RWPE1 (cell line): ENCODE results near the gene ZNG1B.
"Not testable (repeated sequence)": the region's sequence is repeated elsewhere in the genome, so short reads cannot be mapped to it uniquely, and the experiment has no call there.

Source experiments
- CTCF ChIA-PET: fragments of 350-600 bp; sonication (Branson Sonifier 250); formaldehyde crosslinking; extraction: SDS; loops from one replicate; lab custom pipeline; 2021; lab: Yijun Ruan, JAX
- POLR2A ChIA-PET: fragments of 400-600 bp; formaldehyde crosslinking; extraction: SDS; loops from one replicate; lab custom pipeline; 2020; ENCODE audit warnings: antibody characterized with exemption; ENCODE audit not compliant: low non-redundant PET; lab: Yijun Ruan, JAX
- DNase-seq: peaks from one replicate; pipeline ENCODE4 v3.0.0; 2012; ENCODE audit warnings: low spot score
- H3K27ac ChIP-seq: fragments of 450-650 bp; 2 replicates; pipeline ENCODE4 v1.5.1; 2017

Gene ZNG1B

GRCh38 chr2:113476688-113477368, 39.3 kb downstream of the ZNG1B start:
- POLR2A ChIA-PET, H3K27ac ChIP-seq, CTCF ChIA-PET, DNase-seq: not testable (repeated sequence)

- DNase-seq, CTCF ChIA-PET, POLR2A ChIA-PET, H3K27ac ChIP-seq: not testable (repeated sequence)
Measured at GRCh38 chr2:113496527-113496926, 59.0 kb downstream of the ZNG1B start.

GRCh38 chr2:113498365-113498764, 60.9 kb downstream of the ZNG1B start, which contains the start of gene FOXD4L1:
Gene FOXD4L1, plus strand, starts transcription at chr2:113498665. Its CDS starts 592 bp downstream, at chr2:113499257.
- CTCF ChIA-PET, H3K27ac ChIP-seq, DNase-seq, POLR2A ChIA-PET: not testable (repeated sequence)

GRCh38 chr2:113499019-113499885, 61.8 kb downstream of the ZNG1B start:
- POLR2A ChIA-PET, result not testable (repeated sequence)

GRCh38 chr2:113499886-113500722, 62.6 kb downstream of the ZNG1B start:
- CTCF ChIA-PET, POLR2A ChIA-PET, DNase-seq, H3K27ac ChIP-seq: not testable (repeated sequence)

More at GRCh38 chr2:113499019-113499885, 61.8 kb downstream of the ZNG1B start:
- DNase-seq, H3K27ac ChIP-seq, CTCF ChIA-PET: not testable (repeated sequence)

GRCh38 chr2:113500723-113501038, 63.2 kb downstream of the ZNG1B start:
- H3K27ac ChIP-seq, POLR2A ChIA-PET, CTCF ChIA-PET, DNase-seq: not testable (repeated sequence)

- CTCF ChIA-PET, POLR2A ChIA-PET, H3K27ac ChIP-seq, DNase-seq: not testable (repeated sequence)
Measured at GRCh38 chr2:113502216-113503093, 65.0 kb downstream of the ZNG1B start.

GRCh38 chr2:113503094-113504042, 65.9 kb downstream of the ZNG1B start:
- H3K27ac ChIP-seq, CTCF ChIA-PET, POLR2A ChIA-PET, DNase-seq: not testable (repeated sequence)

- CTCF ChIA-PET, POLR2A ChIA-PET, H3K27ac ChIP-seq, DNase-seq: not testable (repeated sequence)
Measured at GRCh38 chr2:113504081-113504480, 66.6 kb downstream of the ZNG1B start.

- H3K27ac ChIP-seq, CTCF ChIA-PET, POLR2A ChIA-PET, DNase-seq: not testable (repeated sequence)
Measured at GRCh38 chr2:113507394-113508140, 70.1 kb downstream of the ZNG1B start.

- H3K27ac ChIP-seq, CTCF ChIA-PET, DNase-seq, POLR2A ChIA-PET: not testable (repeated sequence)
Measured at GRCh38 chr2:113508187-113508586, 70.7 kb downstream of the ZNG1B start.

GRCh38 chr2:113510913-113511312, 73.4 kb downstream of the ZNG1B start:
- CTCF ChIA-PET, H3K27ac ChIP-seq, DNase-seq, POLR2A ChIA-PET: not testable (repeated sequence)

GRCh38 chr2:113511859-113512258, 74.4 kb downstream of the ZNG1B start:
- CTCF ChIA-PET, POLR2A ChIA-PET: not testable (repeated sequence)

GRCh38 chr2:113515457-113515856, 78.0 kb downstream of the ZNG1B start:
- DNase-seq, CTCF ChIA-PET: not testable (repeated sequence)

More at GRCh38 chr2:113511859-113512258, 74.4 kb downstream of the ZNG1B start:
- not testable (repeated sequence) for DNase-seq, H3K27ac ChIP-seq

More at GRCh38 chr2:113515457-113515856, 78.0 kb downstream of the ZNG1B start:
- H3K27ac ChIP-seq, POLR2A ChIA-PET: not testable (repeated sequence)
